ENCODE results near the gene NELFCD. TPM values are rescaled to one million over a fixed set of nuclear protein-coding genes. Genes with fewer than 3 reads are reported as not detected.

Gene NELFCD
- polyA plus RNA-seq, 1 donor from 2014 or later: 88.7 TPM

- H3K9me2 ChIP-seq (ENCODE audit: insufficient read depth, low read length): no peaks in the 10 kb centered on the region
- peaks cover 12% of the 10 kb centered on the region for H3K79me2 ChIP-seq (replicated peaks; ENCODE audit: insufficient read depth, low read length)
- no peaks in the 10 kb centered on the region for H3K36me3 ChIP-seq (ENCODE audit: insufficient read depth, low read length)
- H2AFZ ChIP-seq (ENCODE audit: low read depth, low read length): no peak overlapping the region
- no peaks in the 10 kb centered on the region for H3F3A ChIP-seq (ENCODE audit: insufficient read depth, low read length, poor library complexity, severe bottlenecking)
- H3K27me3 ChIP-seq (ENCODE audit: insufficient read depth, low read depth, low read length): no peaks in the 10 kb centered on the region
- no peaks in the 10 kb centered on the region for H4K20me1 ChIP-seq (ENCODE audit: insufficient read depth)
- H3K9ac ChIP-seq (ENCODE audit: low read length): no peak overlapping the region
- H3K4me3 ChIP-seq (ENCODE audit: low read length): no peak overlapping the region
- no peak for TF ChIP-seq REST (IDR thresholded peaks at IDR 0.05; ENCODE audit: borderline replicate concordance)
- no peak for TF ChIP-seq EP300 (conservative IDR thresholded peaks at IDR 0.05; ENCODE audit: poor library complexity, severe bottlenecking)
- no peak for TF ChIP-seq EZH2 (IDR thresholded peaks at IDR 0.05; ENCODE audit: borderline replicate concordance, insufficient read depth, low read length, poor library complexity, severe bottlenecking)
- TF ChIP-seq, protein P1, sequence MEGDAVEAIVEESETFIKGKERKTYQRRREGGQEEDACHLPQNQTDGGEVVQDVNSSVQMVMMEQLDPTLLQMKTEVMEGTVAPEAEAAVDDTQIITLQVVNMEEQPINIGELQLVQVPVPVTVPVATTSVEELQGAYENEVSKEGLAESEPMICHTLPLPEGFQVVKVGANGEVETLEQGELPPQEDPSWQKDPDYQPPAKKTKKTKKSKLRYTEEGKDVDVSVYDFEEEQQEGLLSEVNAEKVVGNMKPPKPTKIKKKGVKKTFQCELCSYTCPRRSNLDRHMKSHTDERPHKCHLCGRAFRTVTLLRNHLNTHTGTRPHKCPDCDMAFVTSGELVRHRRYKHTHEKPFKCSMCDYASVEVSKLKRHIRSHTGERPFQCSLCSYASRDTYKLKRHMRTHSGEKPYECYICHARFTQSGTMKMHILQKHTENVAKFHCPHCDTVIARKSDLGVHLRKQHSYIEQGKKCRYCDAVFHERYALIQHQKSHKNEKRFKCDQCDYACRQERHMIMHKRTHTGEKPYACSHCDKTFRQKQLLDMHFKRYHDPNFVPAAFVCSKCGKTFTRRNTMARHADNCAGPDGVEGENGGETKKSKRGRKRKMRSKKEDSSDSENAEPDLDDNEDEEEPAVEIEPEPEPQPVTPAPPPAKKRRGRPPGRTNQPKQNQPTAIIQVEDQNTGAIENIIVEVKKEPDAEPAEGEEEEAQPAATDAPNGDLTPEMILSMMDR (IDR thresholded peaks at IDR 0.05; ENCODE audit: poor library complexity, severe bottlenecking): no peak
- no peak for TF ChIP-seq RAD21 (conservative IDR thresholded peaks at IDR 0.05)
- TF ChIP-seq MXI1 (conservative IDR thresholded peaks at IDR 0.05; ENCODE audit: poor library complexity, severe bottlenecking): no peak
- no peak for TF ChIP-seq TAF1 (IDR thresholded peaks at IDR 0.05; ENCODE audit: low read depth)
- TF ChIP-seq POLR2AphosphoS5 (IDR thresholded peaks at IDR 0.05): no peak
- no peak for TF ChIP-seq SMC3 (conservative IDR thresholded peaks at IDR 0.05; ENCODE audit: poor library complexity)
- no peak overlapping the region for H3K4me2 ChIP-seq (ENCODE audit: low read length)
- no peak overlapping the region for H3K27ac ChIP-seq (ENCODE audit: low read length)
- no peaks in the 10 kb centered on the region for H3K9me3 ChIP-seq (ENCODE audit: low read length)
Measured at GRCh38 chr20:59035381-59035780, 54.3 kb downstream of the NELFCD start.

GRCh38 chr20:59037386-59037785 is 56.3 kb downstream of the NELFCD start:
- H3K79me2 ChIP-seq (replicated peaks; ENCODE audit: insufficient read depth, low read length): no peaks in the 10 kb centered on the region
- TF ChIP-seq SMC3 (conservative IDR thresholded peaks at IDR 0.05; ENCODE audit: poor library complexity): no peak
- no peak for TF ChIP-seq EP300 (conservative IDR thresholded peaks at IDR 0.05; ENCODE audit: poor library complexity, severe bottlenecking)
- no peak for TF ChIP-seq TAF1 (IDR thresholded peaks at IDR 0.05; ENCODE audit: low read depth)
- TF ChIP-seq RAD21 (conservative IDR thresholded peaks at IDR 0.05): no peak
- TF ChIP-seq, protein P1 (IDR thresholded peaks at IDR 0.05; ENCODE audit: poor library complexity, severe bottlenecking): no peak
- TF ChIP-seq POLR2AphosphoS5 (IDR thresholded peaks at IDR 0.05): no peak
- TF ChIP-seq REST (IDR thresholded peaks at IDR 0.05; ENCODE audit: borderline replicate concordance): no peak
- TF ChIP-seq MXI1 (conservative IDR thresholded peaks at IDR 0.05; ENCODE audit: poor library complexity, severe bottlenecking): no peak
- no peak for TF ChIP-seq EZH2 (IDR thresholded peaks at IDR 0.05; ENCODE audit: borderline replicate concordance, insufficient read depth, low read length, poor library complexity, severe bottlenecking)
- no peaks in the 10 kb centered on the region for H3K9me2 ChIP-seq (ENCODE audit: insufficient read depth, low read length)
- H3K36me3 ChIP-seq (ENCODE audit: insufficient read depth, low read length): no peaks in the 10 kb centered on the region
- no peaks in the 10 kb centered on the region for H3F3A ChIP-seq (ENCODE audit: insufficient read depth, low read length, poor library complexity, severe bottlenecking)
- H3K4me3 ChIP-seq (ENCODE audit: low read length): no peak overlapping the region
- H3K27me3 ChIP-seq (ENCODE audit: insufficient read depth, low read depth, low read length): no peaks in the 10 kb centered on the region
- no peaks in the 10 kb centered on the region for H4K20me1 ChIP-seq (ENCODE audit: insufficient read depth)
- no peak overlapping the region for H3K9ac ChIP-seq (ENCODE audit: low read length)
- H3K4me2 ChIP-seq (ENCODE audit: low read length): no peak overlapping the region
- no peak overlapping the region for H2AFZ ChIP-seq (ENCODE audit: low read depth, low read length)
- H3K27ac ChIP-seq (ENCODE audit: low read length): no peak overlapping the region
- H3K9me3 ChIP-seq (ENCODE audit: low read length): no peaks in the 10 kb centered on the region
